Liver (tissue), 9 donors: ENCODE results near the gene LHX2. TPM values are rescaled to one million over a fixed set of nuclear protein-coding genes. Genes with fewer than 3 reads are reported as not detected.
A peak's percentile ranks its signal among the peaks of the same experiment; 100 is the strongest.

Source experiments
- DNase-seq: peaks from one replicate; pipeline ENCODE4 v3.0.0-alpha.2; 2017; ENCODE audit warnings: low spot score
- H3K27ac ChIP-seq, 2 donors: one replicate each; pipeline ENCODE4 v1.7.0; 2013; ENCODE audit warnings: inconsistent platforms in 2 of 2, low read length in 2 of 2, control low read depth in 1 of 2, low read depth in 1 of 2, mild to moderate bottlenecking in 1 of 2
- H3K27me3 ChIP-seq, 4 donors: one replicate each; pipeline versions ENCODE4 v1.6.1 to v1.7.0; 2013; ENCODE audit warnings: low read length in 3 of 4, inconsistent platforms in 1 of 4, mild to moderate bottlenecking in 1 of 4, moderate library complexity in 1 of 4; ENCODE audit not compliant: control insufficient read depth in 4 of 4, insufficient read depth in 4 of 4
- H3K36me3 ChIP-seq, 4 donors: one replicate each; pipeline versions ENCODE4 v1.6.1 to v1.7.0; 2013; ENCODE audit warnings: low read length in 3 of 4, mild to moderate bottlenecking in 3 of 4, low read depth in 1 of 4, moderate library complexity in 1 of 4; ENCODE audit not compliant: control insufficient read depth in 4 of 4, insufficient read depth in 3 of 4
- H3K4me1 ChIP-seq, 4 donors: one replicate each; pipeline versions ENCODE4 v1.6.1 to v1.7.0; 2013; ENCODE audit warnings: low read length in 3 of 4, mild to moderate bottlenecking in 3 of 4, moderate library complexity in 1 of 4; ENCODE audit not compliant: control insufficient read depth in 4 of 4, insufficient read depth in 4 of 4
- H3K4me3 ChIP-seq, 3 donors: one replicate each; pipeline versions ENCODE4 v1.6.1 to v1.7.0; 2013; ENCODE audit warnings: low read length in 3 of 3, control low read depth in 1 of 3, low read depth in 1 of 3, mild to moderate bottlenecking in 1 of 3
- H3K9ac ChIP-seq, 2 donors: one replicate each; pipeline ENCODE4 v1.7.0; 2013; ENCODE audit warnings: low read length in 2 of 2, mild to moderate bottlenecking in 2 of 2, moderate library complexity in 2 of 2, control low read depth in 1 of 2, low read depth in 1 of 2
- H3K9me3 ChIP-seq, 4 donors: one replicate each; pipeline versions ENCODE4 v1.6.1 to v1.7.0; 2013; ENCODE audit warnings: low read length in 3 of 4; ENCODE audit not compliant: control insufficient read depth in 4 of 4
- ATF3 ChIP-seq: IDR thresholded peaks from 2 replicates; pipeline ENCODE4 v1.6.1; 2016; ENCODE audit warnings: antibody characterized with exemption
- EGR1 ChIP-seq, 2 donors: IDR thresholded peaks; 2 replicates each; pipeline ENCODE4 v1.6.1; 2016 to 2018; ENCODE audit warnings: antibody characterized with exemption in 2 of 2, low read depth in 2 of 2
- FOXA1 ChIP-seq: IDR thresholded peaks from 2 replicates; pipeline ENCODE4 v1.6.1; 2016; ENCODE audit warnings: antibody characterized with exemption
- FOXA2 ChIP-seq: IDR thresholded peaks from 2 replicates; pipeline ENCODE4 v1.6.1; 2016; ENCODE audit warnings: antibody characterized with exemption
- GABPA ChIP-seq, 2 donors: IDR thresholded peaks in 1 of 2; conservative IDR thresholded peaks in 1 of 2; 2 replicates each; pipeline ENCODE4 v1.6.1; 2016; ENCODE audit warnings: antibody characterized with exemption in 2 of 2, mild to moderate bottlenecking in 1 of 2, moderate library complexity in 1 of 2
- HNF4A ChIP-seq, 2 donors: conservative IDR thresholded peaks; 2 replicates each; pipeline ENCODE4 v1.6.1; 2016; ENCODE audit warnings: antibody characterized with exemption in 2 of 2, mild to moderate bottlenecking in 2 of 2
- HNF4G ChIP-seq: IDR thresholded peaks from 2 replicates; pipeline ENCODE4 v1.6.1; 2016; ENCODE audit warnings: antibody characterized with exemption
- JUND ChIP-seq, 2 donors: IDR thresholded peaks; 2 replicates each; pipeline ENCODE4 v1.6.1; 2016; ENCODE audit warnings: antibody characterized with exemption in 2 of 2
- MAX ChIP-seq: IDR thresholded peaks from 2 replicates; pipeline ENCODE4 v1.6.1; 2016; ENCODE audit warnings: antibody characterized with exemption
- NR2F2 ChIP-seq: IDR thresholded peaks from 2 replicates; pipeline ENCODE4 v1.6.1; 2016; ENCODE audit warnings: antibody characterized with exemption
- RAD21 ChIP-seq, 2 donors: IDR thresholded peaks; 2 replicates each; pipeline ENCODE4 v1.6.1; 2016; ENCODE audit warnings: antibody characterized with exemption in 2 of 2, mild to moderate bottlenecking in 2 of 2
- SP1 ChIP-seq: IDR thresholded peaks from 2 replicates; pipeline ENCODE4 v1.6.1; 2018; ENCODE audit warnings: antibody characterized with exemption, mild to moderate bottlenecking
- TAF1 ChIP-seq: conservative IDR thresholded peaks from 2 replicates; pipeline ENCODE4 v1.6.1; 2016; ENCODE audit warnings: antibody characterized with exemption, mild to moderate bottlenecking
- YY1 ChIP-seq: IDR thresholded peaks from 2 replicates; pipeline ENCODE4 v1.6.1; 2016; ENCODE audit warnings: antibody characterized with exemption, mild to moderate bottlenecking
- WGBS: extraction: QIAGEN DNeasy Blood & Tissue Kit; methylation state at CpG from one replicate; pipeline ENCODE4 v1.1.7; 2013; 5-methylcytosine and 5-hydroxymethylcytosine counted together
- polyA plus RNA-seq, 2 donors: library from polyadenylated mRNA; stranded (reverse) in 1 of 2; unstranded in 1 of 2; fragments of 200-250 nt in 1 of 2; fragments of >200 nt in 1 of 2; fragmentation: Nextera tagmentation in 1 of 2; extraction: Ambion mirVana in 1 of 2; gene quantifications; one replicate each; pipeline versions ENCODE4 v1.2.1 to v1.2.3, GENCODE V29; 2013 to 2015
- total RNA-seq, 2 donors: library from RNA; depleted of rRNA; stranded (reverse); fragments of >200 nt; gene quantifications; one replicate each; pipeline ENCODE4 v1.2.3, GENCODE V29; 2014
- TF ChIP-seq, protein P1 (sequence below): fragments of 150-350 bp; IDR thresholded peaks from 2 replicates; pipeline ENCODE4 v1.5.1; 2017; ENCODE audit warnings: improper control_type of control experiment, low read depth, low read length; ENCODE audit not compliant: missing input control
- TF ChIP-seq, protein P2 (sequence below): IDR thresholded peaks from 2 replicates; pipeline ENCODE4 v1.6.1; 2016; ENCODE audit warnings: antibody characterized with exemption, mild to moderate bottlenecking
- donor health status: healthy.
- donor health status: healthy.
- donor health status: healthy.
- donor health status: healthy.
- donor health status: healthy.

LHX2 gene
- total and polyA plus RNA-seq, 4 donors: 2.0 to 2.5 (median 2.1) TPM

DNA sequence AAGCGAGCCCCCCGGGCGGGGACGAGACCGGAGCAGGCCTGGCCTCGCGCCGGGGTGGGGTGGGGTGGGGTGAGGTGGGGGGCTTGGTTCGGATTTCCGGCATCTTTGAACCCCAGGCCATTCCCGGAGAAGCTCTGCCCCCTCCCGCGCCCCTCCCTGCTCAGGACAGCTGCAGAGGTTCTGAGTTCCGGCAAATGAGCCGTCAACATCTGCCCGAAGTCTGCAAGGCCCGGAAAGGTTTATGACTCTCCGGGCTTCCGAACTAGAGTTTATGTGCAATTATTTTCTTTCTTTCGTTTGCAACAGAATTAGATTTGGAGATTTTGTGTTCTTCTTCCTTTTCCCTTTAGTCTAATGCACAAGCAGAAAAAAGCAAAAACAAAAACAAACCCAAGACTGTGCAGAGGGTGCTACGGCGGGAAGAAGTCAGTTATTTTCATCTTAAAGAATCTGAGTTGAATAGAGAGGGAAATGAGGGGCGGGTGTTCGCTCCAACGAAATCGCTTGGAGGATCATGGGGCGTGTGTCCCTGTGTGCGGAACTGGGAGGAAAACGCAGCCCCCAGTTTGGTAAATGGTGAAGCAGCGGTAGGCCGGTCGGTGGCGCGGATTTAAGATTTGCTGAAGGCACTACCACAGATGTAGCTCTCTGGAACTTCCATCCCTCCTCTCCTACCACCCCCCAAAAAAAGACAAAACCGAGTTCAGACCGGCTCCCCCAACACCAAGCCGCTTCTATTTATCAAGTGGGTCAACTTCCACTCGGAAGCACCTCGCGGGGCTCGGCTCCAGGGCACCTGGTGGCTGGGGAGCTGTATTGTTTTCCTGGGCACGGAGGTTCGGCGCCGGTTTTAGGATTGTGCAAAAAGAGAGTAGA is 4.8 kb downstream of the LHX2 start:
- Histone ChIP-seq H3K36me3 (no peaks in the 10 kb centered on the region), H3K27me3 (peaks cover 15 to 38% (median 23%) of the 10 kb centered on the region in 4 donors), H3K27ac (no peak overlapping the region), H3K9me3 (no peaks in the 10 kb centered on the region), H3K4me1 (peaks cover 22 to 52% (median 30%) of the 10 kb centered on the region in 4 donors), H3K4me3 (peak overlapping the region in 1 of 3 donors; percentile 38), H3K9ac (no peak overlapping the region)
- TF ChIP-seq EGR1 (IDR thresholded peaks at IDR 0.05; ENCODE audit: low read depth in 2 of 2) (no peak), YY1 (no peak), GABPA (IDR thresholded peaks at IDR 0.05 in 1 of 2, conservative IDR thresholded peaks at IDR 0.05 in 1 of 2) (no peak), RAD21 (IDR thresholded peaks at IDR 0.05) (no peak), MAX (no peak), FOXA1 (no peak), HNF4G (no peak), ATF3 (no peak), SP1 (no peak), FOXA2 (no peak), NR2F2 (no peak), TAF1 (no peak), JUND (IDR thresholded peaks at IDR 0.05) (no peak), HNF4A (conservative IDR thresholded peaks at IDR 0.05) (no peak)
- TF ChIP-seq, protein P1, sequence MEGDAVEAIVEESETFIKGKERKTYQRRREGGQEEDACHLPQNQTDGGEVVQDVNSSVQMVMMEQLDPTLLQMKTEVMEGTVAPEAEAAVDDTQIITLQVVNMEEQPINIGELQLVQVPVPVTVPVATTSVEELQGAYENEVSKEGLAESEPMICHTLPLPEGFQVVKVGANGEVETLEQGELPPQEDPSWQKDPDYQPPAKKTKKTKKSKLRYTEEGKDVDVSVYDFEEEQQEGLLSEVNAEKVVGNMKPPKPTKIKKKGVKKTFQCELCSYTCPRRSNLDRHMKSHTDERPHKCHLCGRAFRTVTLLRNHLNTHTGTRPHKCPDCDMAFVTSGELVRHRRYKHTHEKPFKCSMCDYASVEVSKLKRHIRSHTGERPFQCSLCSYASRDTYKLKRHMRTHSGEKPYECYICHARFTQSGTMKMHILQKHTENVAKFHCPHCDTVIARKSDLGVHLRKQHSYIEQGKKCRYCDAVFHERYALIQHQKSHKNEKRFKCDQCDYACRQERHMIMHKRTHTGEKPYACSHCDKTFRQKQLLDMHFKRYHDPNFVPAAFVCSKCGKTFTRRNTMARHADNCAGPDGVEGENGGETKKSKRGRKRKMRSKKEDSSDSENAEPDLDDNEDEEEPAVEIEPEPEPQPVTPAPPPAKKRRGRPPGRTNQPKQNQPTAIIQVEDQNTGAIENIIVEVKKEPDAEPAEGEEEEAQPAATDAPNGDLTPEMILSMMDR: no peak
- TF ChIP-seq, protein P2, sequence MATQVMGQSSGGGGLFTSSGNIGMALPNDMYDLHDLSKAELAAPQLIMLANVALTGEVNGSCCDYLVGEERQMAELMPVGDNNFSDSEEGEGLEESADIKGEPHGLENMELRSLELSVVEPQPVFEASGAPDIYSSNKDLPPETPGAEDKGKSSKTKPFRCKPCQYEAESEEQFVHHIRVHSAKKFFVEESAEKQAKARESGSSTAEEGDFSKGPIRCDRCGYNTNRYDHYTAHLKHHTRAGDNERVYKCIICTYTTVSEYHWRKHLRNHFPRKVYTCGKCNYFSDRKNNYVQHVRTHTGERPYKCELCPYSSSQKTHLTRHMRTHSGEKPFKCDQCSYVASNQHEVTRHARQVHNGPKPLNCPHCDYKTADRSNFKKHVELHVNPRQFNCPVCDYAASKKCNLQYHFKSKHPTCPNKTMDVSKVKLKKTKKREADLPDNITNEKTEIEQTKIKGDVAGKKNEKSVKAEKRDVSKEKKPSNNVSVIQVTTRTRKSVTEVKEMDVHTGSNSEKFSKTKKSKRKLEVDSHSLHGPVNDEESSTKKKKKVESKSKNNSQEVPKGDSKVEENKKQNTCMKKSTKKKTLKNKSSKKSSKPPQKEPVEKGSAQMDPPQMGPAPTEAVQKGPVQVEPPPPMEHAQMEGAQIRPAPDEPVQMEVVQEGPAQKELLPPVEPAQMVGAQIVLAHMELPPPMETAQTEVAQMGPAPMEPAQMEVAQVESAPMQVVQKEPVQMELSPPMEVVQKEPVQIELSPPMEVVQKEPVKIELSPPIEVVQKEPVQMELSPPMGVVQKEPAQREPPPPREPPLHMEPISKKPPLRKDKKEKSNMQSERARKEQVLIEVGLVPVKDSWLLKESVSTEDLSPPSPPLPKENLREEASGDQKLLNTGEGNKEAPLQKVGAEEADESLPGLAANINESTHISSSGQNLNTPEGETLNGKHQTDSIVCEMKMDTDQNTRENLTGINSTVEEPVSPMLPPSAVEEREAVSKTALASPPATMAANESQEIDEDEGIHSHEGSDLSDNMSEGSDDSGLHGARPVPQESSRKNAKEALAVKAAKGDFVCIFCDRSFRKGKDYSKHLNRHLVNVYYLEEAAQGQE: no peak
- WGBS: 13% methylated on average over 45 of the region's 45 CpGs
- DNase-seq: no peak
